Measurements from ENCODE around the gene MICALL1.
"Not testable (repeated sequence)": the region's sequence is repeated elsewhere in the genome, so short reads cannot be mapped to it uniquely, and the experiment has no call there.

Gene MICALL1

DNA sequence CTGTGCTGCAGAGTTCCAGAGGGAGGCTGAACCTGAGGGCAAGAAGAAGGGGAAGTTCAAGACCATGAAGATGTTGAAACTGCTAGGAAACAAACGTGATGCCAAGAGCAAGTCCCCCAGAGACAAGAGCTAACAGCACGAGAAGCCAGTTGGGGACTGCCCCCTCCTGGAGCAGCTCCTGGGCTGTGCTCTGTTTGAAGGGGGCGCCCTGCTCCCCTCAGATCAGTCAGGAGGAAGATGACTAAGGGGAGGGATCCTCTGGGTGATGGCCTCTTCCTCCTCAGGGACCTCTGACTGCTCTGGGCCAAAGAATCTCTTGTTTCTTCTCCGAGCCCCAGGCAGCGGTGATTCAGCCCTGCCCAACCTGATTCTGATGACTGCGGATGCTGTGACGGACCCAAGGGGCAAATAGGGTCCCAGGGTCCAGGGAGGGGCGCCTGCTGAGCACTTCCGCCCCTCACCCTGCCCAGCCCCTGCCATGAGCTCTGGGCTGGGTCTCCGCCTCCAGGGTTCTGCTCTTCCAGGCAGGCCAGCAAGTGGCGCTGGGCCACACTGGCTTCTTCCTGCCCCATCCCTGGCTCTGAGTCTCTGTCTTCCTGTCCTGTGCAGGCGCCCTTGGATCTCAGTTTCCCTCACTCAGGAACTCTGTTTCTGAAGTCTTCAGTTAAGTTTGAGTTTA is 34.7 kb downstream of the MICALL1 start:
- no peak for TF ChIP-seq CTCF (conservative IDR thresholded peaks at IDR 0.05; ENCODE audit: low read depth, low read length)
- H3K36me3 ChIP-seq (ENCODE audit: insufficient read depth) = no peaks in the 10 kb centered on the region

DNA sequence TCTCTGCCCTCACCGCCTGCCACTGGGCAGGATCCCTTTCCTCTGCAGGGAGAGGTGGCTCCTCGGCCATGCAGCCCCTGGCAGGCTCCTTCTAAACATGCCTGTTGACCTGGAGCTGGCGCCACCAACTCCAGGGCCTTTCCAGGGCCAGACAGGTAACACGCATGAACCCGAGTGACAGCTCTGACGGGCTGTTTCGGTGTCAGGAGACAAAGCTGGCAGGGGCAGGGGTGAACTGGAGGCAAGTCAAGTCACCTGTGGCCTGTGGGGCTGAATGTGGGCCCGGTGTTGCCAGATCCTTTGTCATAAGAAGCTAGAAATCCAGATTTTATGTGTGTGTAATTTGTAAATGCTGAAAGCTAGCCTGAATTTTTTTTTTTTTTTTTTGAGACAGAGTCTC is 36.0 kb downstream of the MICALL1 start:
- no peak overlapping the region for H3K9ac ChIP-seq
- no peak overlapping the region for H3K27ac ChIP-seq
- H3K36me3 ChIP-seq (ENCODE audit: insufficient read depth) = no peaks in the 10 kb centered on the region
- H3K4me1 ChIP-seq (ENCODE audit: low read depth, poor library complexity, severe bottlenecking) = no peaks in the 10 kb centered on the region
- H3K27me3 ChIP-seq (ENCODE audit: insufficient read depth, low read depth) = no peaks in the 10 kb centered on the region
- H4K20me1 ChIP-seq (ENCODE audit: insufficient read depth) = no peaks in the 10 kb centered on the region
- H3K4me2 ChIP-seq = no peak overlapping the region
- H3K79me2 ChIP-seq (ENCODE audit: insufficient read depth, low read depth) = no peaks in the 10 kb centered on the region
- H3K4me3 ChIP-seq (IDR thresholded peaks at IDR 0.05; ENCODE audit: insufficient read depth, low read depth, low read length) = no peak overlapping the region
- no peak for TF ChIP-seq CTCF (conservative IDR thresholded peaks at IDR 0.05; ENCODE audit: low read depth, low read length)
- H2AFZ ChIP-seq (ENCODE audit: low read depth) = no peak overlapping the region

More for the DNA sequence above, 34.7 kb downstream of the MICALL1 start:
- Histone ChIP-seq H3K4me1 (ENCODE audit: low read depth, poor library complexity, severe bottlenecking) (no peaks in the 10 kb centered on the region), H3K27ac (no peak overlapping the region), H2AFZ (ENCODE audit: low read depth) (no peak overlapping the region), H3K79me2 (ENCODE audit: insufficient read depth, low read depth) (no peaks in the 10 kb centered on the region), H3K4me3 (IDR thresholded peaks at IDR 0.05; ENCODE audit: insufficient read depth, low read depth, low read length) (no peak overlapping the region), H3K4me2 (no peak overlapping the region), H4K20me1 (ENCODE audit: insufficient read depth) (no peaks in the 10 kb centered on the region), H3K27me3 (ENCODE audit: insufficient read depth, low read depth) (no peaks in the 10 kb centered on the region), H3K9ac (no peak overlapping the region)

GRCh38 chr22:37943136-37943824 is 37.2 kb downstream of the MICALL1 start:
- no peak for TF ChIP-seq CTCF (conservative IDR thresholded peaks at IDR 0.05; ENCODE audit: low read depth, low read length)
- no peaks in the 10 kb centered on the region for H4K20me1 ChIP-seq (ENCODE audit: insufficient read depth)
- H3K36me3 ChIP-seq (ENCODE audit: insufficient read depth) = no peaks in the 10 kb centered on the region
- H3K27ac ChIP-seq = no peak overlapping the region
- no peaks in the 10 kb centered on the region for H3K79me2 ChIP-seq (ENCODE audit: insufficient read depth, low read depth)
- no peaks in the 10 kb centered on the region for H3K4me1 ChIP-seq (ENCODE audit: low read depth, poor library complexity, severe bottlenecking)
- H3K27me3 ChIP-seq (ENCODE audit: insufficient read depth, low read depth) = no peaks in the 10 kb centered on the region
- H3K9ac ChIP-seq = no peak overlapping the region
- no peak overlapping the region for H2AFZ ChIP-seq (ENCODE audit: low read depth)
- H3K4me2 ChIP-seq = no peak overlapping the region
- no peak overlapping the region for H3K4me3 ChIP-seq (IDR thresholded peaks at IDR 0.05; ENCODE audit: insufficient read depth, low read depth, low read length)

DNA sequence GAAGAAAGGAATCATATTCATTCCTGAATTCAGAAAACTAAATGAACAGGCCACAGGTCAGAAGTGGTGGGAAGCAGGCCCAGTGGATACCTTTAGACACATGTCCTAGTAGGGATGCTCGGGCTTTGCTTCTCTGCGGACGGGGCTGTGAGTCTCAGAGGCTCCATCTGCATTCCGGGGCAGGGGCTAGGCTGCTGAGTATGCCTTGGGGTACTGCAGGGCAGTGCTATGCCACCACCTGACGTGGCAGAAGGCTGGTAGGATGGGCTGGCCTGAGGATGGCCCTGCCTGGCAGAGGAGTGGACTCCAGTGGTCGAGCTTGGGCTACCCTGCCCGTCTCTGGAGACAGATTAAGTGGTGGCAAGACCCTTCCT is 37.7 kb downstream of the MICALL1 start:
- Histone ChIP-seq H3K27ac (no peak overlapping the region), H3K4me2 (no peak overlapping the region), H2AFZ (ENCODE audit: low read depth) (no peak overlapping the region), H3K79me2 (ENCODE audit: insufficient read depth, low read depth) (no peaks in the 10 kb centered on the region), H3K4me1 (ENCODE audit: low read depth, poor library complexity, severe bottlenecking) (no peaks in the 10 kb centered on the region), H3K27me3 (ENCODE audit: insufficient read depth, low read depth) (no peaks in the 10 kb centered on the region), H3K36me3 (ENCODE audit: insufficient read depth) (no peaks in the 10 kb centered on the region), H3K9ac (no peak overlapping the region), H4K20me1 (ENCODE audit: insufficient read depth) (no peaks in the 10 kb centered on the region), H3K4me3 (IDR thresholded peaks at IDR 0.05; ENCODE audit: insufficient read depth, low read depth, low read length) (no peak overlapping the region)
- no peak for TF ChIP-seq CTCF (conservative IDR thresholded peaks at IDR 0.05; ENCODE audit: low read depth, low read length)

- H3K36me3 ChIP-seq (ENCODE audit: insufficient read depth); H3K9ac ChIP-seq; H3K27ac ChIP-seq; H3K27me3 ChIP-seq (ENCODE audit: insufficient read depth, low read depth); H2AFZ ChIP-seq (ENCODE audit: low read depth); H3K79me2 ChIP-seq (ENCODE audit: insufficient read depth, low read depth); H3K4me1 ChIP-seq (ENCODE audit: low read depth, poor library complexity, severe bottlenecking); H3K4me2 ChIP-seq; H4K20me1 ChIP-seq (ENCODE audit: insufficient read depth); H3K4me3 ChIP-seq (IDR thresholded peaks at IDR 0.05; ENCODE audit: insufficient read depth, low read depth, low read length): not testable (repeated sequence)
Measured at GRCh38 chr22:37944423-37944822, 38.3 kb downstream of the MICALL1 start.

DNA sequence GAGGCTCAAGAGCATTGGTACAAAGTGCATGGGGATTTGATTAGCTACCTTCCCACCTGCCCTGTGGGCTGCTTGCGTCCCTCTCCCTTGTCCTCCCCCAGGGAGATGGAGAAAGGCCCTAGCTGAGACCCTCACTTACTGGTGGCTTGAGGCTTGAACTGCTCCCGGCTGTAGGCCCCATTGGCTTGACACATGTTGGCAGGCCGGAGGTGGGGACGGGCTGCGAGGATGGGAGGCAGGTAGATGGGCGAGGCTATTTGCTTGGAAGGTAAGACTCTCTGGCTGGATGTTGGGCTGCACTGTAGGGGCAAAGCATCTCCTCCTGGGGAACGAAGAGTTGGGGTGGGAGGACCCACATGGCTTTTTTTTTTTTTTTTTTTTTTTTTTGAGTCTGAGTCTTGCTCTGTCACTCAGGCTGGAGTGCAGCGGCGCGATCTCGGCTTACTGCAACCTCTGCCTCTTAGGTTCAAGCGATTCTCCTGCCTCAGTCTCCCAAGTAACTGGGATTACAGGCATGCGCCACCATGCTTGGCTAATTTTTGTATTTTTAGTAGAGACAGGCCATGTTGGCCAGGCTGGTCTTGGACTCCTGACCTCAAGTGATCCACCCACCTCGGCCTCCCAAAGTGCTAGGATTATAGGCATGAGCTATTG is 41.2 kb downstream of the MICALL1 start:
- not testable (repeated sequence) for H3K4me1 ChIP-seq (ENCODE audit: low read depth, poor library complexity, severe bottlenecking); H3K9ac ChIP-seq

More for the DNA sequence above, 41.2 kb downstream of the MICALL1 start:
- H3K4me3 ChIP-seq (IDR thresholded peaks at IDR 0.05; ENCODE audit: insufficient read depth, low read depth, low read length); H2AFZ ChIP-seq (ENCODE audit: low read depth); H4K20me1 ChIP-seq (ENCODE audit: insufficient read depth); H3K27me3 ChIP-seq (ENCODE audit: insufficient read depth, low read depth); H3K27ac ChIP-seq; H3K36me3 ChIP-seq (ENCODE audit: insufficient read depth); H3K79me2 ChIP-seq (ENCODE audit: insufficient read depth, low read depth); H3K4me2 ChIP-seq: not testable (repeated sequence)

Measured in KMS-11 (cell line).